ENCODE results near the gene BOD1L1. TPM values are rescaled to one million over a fixed set of nuclear protein-coding genes. Genes with fewer than 3 reads are reported as not detected.

The BOD1L1 gene
- total RNA-seq, 8 experiments from 2014 or later: 32.6 to 157 (median 49.6) TPM

GRCh38 chr4:13540446-13541175 lies 86.9 kb downstream of the BOD1L1 start:
- peaks cover 10 to 18% of the 10 kb centered on the region in 2 donors for H3K4me1 ChIP-seq (replicated peaks in 1 of 2)
- in situ Hi-C loops (cut with MboI; ENCODE audit: low pct_unique_long_range_greater_than_20kb in 2 of 9, low sequenced_read_pairs in 9 of 9, unreplicated experiment in 9 of 9): loop anchor here in 8 of 9 experiments (10.0 to 25.0 kb wide), 4 partner anchors 678 to 803 kb away; no protein-coding TSS in a partner anchor
- WGBS, 10 experiments: 0 to 59% (median 44%) methylated on average over 2 to 20 of the region's 23 CpGs; no CpG with 5 or more reads in 3 of the 10 experiments
- H3K4me3 ChIP-seq: no peak overlapping the region
- no peak overlapping the region for H3K27ac ChIP-seq
- ATAC-seq (replicated peaks in 6 of 8): no peak

GRCh38 chr4:13539619-13540445 lies 87.7 kb downstream of the BOD1L1 start:
- Histone ChIP-seq H3K4me1 (replicated peaks in 1 of 2) (peaks cover 5 to 19% of the 10 kb centered on the region in 2 donors), H3K27ac (no peak overlapping the region), H3K4me3 (no peak overlapping the region)
- ATAC-seq (replicated peaks in 6 of 8): no peak
- in situ Hi-C loops (cut with MboI; ENCODE audit: low pct_unique_long_range_greater_than_20kb in 2 of 9, low sequenced_read_pairs in 9 of 9, unreplicated experiment in 9 of 9): loop anchor here in 8 of 9 experiments (10.0 to 25.0 kb wide), 4 partner anchors 678 to 803 kb away; no protein-coding TSS in a partner anchor
- WGBS, 10 experiments: 0 to 55% (median 12%) methylated on average over 3 to 28 of the region's 42 CpGs; no CpG with 5 or more reads in 1 of the 10 experiments

- Histone ChIP-seq H3K4me1 (replicated peaks in 1 of 2) (peaks cover 5 to 26% of the 10 kb centered on the region in 2 donors), H3K4me3 (peak overlapping the region in 2 of 5 donors; percentile 4 to 9), H3K27ac (no peak overlapping the region)
- WGBS, 10 experiments: 0 to 17% (median 5%) methylated on average over 4 to 18 of the region's 23 CpGs
- in situ Hi-C loops (cut with MboI; ENCODE audit: low pct_unique_long_range_greater_than_20kb in 2 of 9, low sequenced_read_pairs in 9 of 9, unreplicated experiment in 9 of 9): loop anchor here in 7 of 9 experiments (25.0 kb wide), 3 partner anchors 677 to 802 kb away; no protein-coding TSS in a partner anchor
- peak in 3 of 8 experiments; percentile 13 to 18 (median 18) for ATAC-seq (replicated peaks in 6 of 8)
Observed at GRCh38 chr4:13539047-13539618, 88.4 kb downstream of the BOD1L1 start.

- WGBS, 10 experiments: 24 to 50% (median 33%) methylated on average over 1 to 16 of the region's 16 CpGs
- H3K27ac ChIP-seq: no peak overlapping the region
- H3K4me1 ChIP-seq (replicated peaks in 1 of 2): peaks cover 5 to 26% of the 10 kb centered on the region in 2 donors
- in situ Hi-C loops (cut with MboI; ENCODE audit: low pct_unique_long_range_greater_than_20kb in 2 of 9, low sequenced_read_pairs in 9 of 9, unreplicated experiment in 9 of 9): loop anchor here in 7 of 9 experiments (25.0 kb wide), 3 partner anchors 676 to 801 kb away; no protein-coding TSS in a partner anchor
- ATAC-seq (replicated peaks in 6 of 8): no peak
- no peak overlapping the region for H3K4me3 ChIP-seq
Observed at GRCh38 chr4:13538427-13538973, 89.0 kb downstream of the BOD1L1 start.

GRCh38 chr4:13537832-13538177 lies 89.7 kb downstream of the BOD1L1 start:
- peaks cover 5 to 24% of the 10 kb centered on the region in 2 donors for H3K4me1 ChIP-seq (replicated peaks in 1 of 2)
- ATAC-seq (replicated peaks in 6 of 8): no peak
- no peak overlapping the region for H3K27ac ChIP-seq
- no peak overlapping the region for H3K4me3 ChIP-seq
- 0 to 39% (median 18%) methylated on average over 1 to 10 of the region's 10 CpGs; no CpG with 5 or more reads in 4 of the 10 experiments for WGBS, 10 experiments
- in situ Hi-C loops (cut with MboI; ENCODE audit: low pct_unique_long_range_greater_than_20kb in 2 of 9, low sequenced_read_pairs in 9 of 9, unreplicated experiment in 9 of 9): loop anchor here in 7 of 9 experiments (25.0 kb wide), 3 partner anchors 676 to 801 kb away; no protein-coding TSS in a partner anchor

- in situ Hi-C loops (cut with MboI; ENCODE audit: low pct_unique_long_range_greater_than_20kb in 2 of 9, low sequenced_read_pairs in 9 of 9, unreplicated experiment in 9 of 9): loop anchor here in 7 of 9 experiments (25.0 kb wide), 3 partner anchors 675 to 800 kb away; no protein-coding TSS in a partner anchor
- no peak for ATAC-seq (replicated peaks in 6 of 8)
- Histone ChIP-seq H3K4me3 (no peak overlapping the region), H3K27ac (no peak overlapping the region), H3K4me1 (replicated peaks in 1 of 2) (peaks cover 5 to 22% of the 10 kb centered on the region in 2 donors)
- WGBS, 10 experiments: 10 to 53% (median 27%) methylated on average over 5 to 27 of the region's 34 CpGs; no CpG with 5 or more reads in 1 of the 10 experiments
Observed at GRCh38 chr4:13537011-13537831, 90.3 kb downstream of the BOD1L1 start.

GRCh38 chr4:13536607-13537006 lies 90.9 kb downstream of the BOD1L1 start:
- WGBS, 10 experiments: 28 to 62% (median 33%) methylated on average over 1 to 6 of the region's 6 CpGs; no CpG with 5 or more reads in 1 of the 10 experiments
- peaks cover 5 to 18% of the 10 kb centered on the region in 2 donors for H3K4me1 ChIP-seq (replicated peaks in 1 of 2)
- no peak for ATAC-seq (replicated peaks in 6 of 8)
- H3K27ac ChIP-seq: no peak overlapping the region
- H3K4me3 ChIP-seq: no peak overlapping the region
- in situ Hi-C loops (cut with MboI; ENCODE audit: low pct_unique_long_range_greater_than_20kb in 2 of 9, low sequenced_read_pairs in 9 of 9, unreplicated experiment in 9 of 9): loop anchor here in 7 of 9 experiments (25.0 kb wide), 3 partner anchors 674 to 799 kb away; no protein-coding TSS in a partner anchor

- ATAC-seq (replicated peaks in 6 of 8): peak in 6 of 8 experiments; percentile 36 to 74 (median 45)
- no peak overlapping the region for H3K27ac ChIP-seq
- in situ Hi-C loops (cut with MboI; ENCODE audit: low pct_unique_long_range_greater_than_20kb in 2 of 9, low sequenced_read_pairs in 9 of 9, unreplicated experiment in 9 of 9): loop anchor here in 7 of 9 experiments (25.0 kb wide), 3 partner anchors 674 to 799 kb away; no protein-coding TSS in a partner anchor
- H3K4me1 ChIP-seq (replicated peaks in 1 of 2): peaks cover 5 to 26% of the 10 kb centered on the region in 2 donors
- H3K4me3 ChIP-seq: peak overlapping the region in 1 of 5 donors; percentile 3
- WGBS, 10 experiments: 0 to 10% (median 4%) methylated on average over 4 to 16 of the region's 39 CpGs; no CpG with 5 or more reads in 2 of the 10 experiments
Observed at GRCh38 chr4:13535708-13536361, 91.7 kb downstream of the BOD1L1 start.

GRCh38 chr4:13535118-13535517 lies 92.4 kb downstream of the BOD1L1 start:
- no peak overlapping the region for H3K4me3 ChIP-seq
- in situ Hi-C loops (cut with MboI; ENCODE audit: low pct_unique_long_range_greater_than_20kb in 2 of 9, low sequenced_read_pairs in 9 of 9, unreplicated experiment in 9 of 9): loop anchor here in 7 of 9 experiments (25.0 kb wide), 3 partner anchors 673 to 798 kb away; no protein-coding TSS in a partner anchor
- no peak overlapping the region for H3K27ac ChIP-seq
- WGBS, 10 experiments: 0 to 19% (median 12%) methylated on average over 1 to 18 of the region's 18 CpGs; no CpG with 5 or more reads in 1 of the 10 experiments
- peaks cover 5 to 26% of the 10 kb centered on the region in 2 donors for H3K4me1 ChIP-seq (replicated peaks in 1 of 2)
- no peak for ATAC-seq (replicated peaks in 6 of 8)

GRCh38 chr4:13534344-13535063 lies 93.0 kb downstream of the BOD1L1 start:
- H3K4me3 ChIP-seq: no peak overlapping the region
- whole genome bisulfite sequencing, 10 experiments: 0 to 24% (median 3%) methylated on average over 1 to 15 of the region's 32 CpGs; no CpG with 5 or more reads in 2 of the 10 experiments
- H3K27ac ChIP-seq: no peak overlapping the region
- peaks cover 5 to 23% of the 10 kb centered on the region in 2 donors for H3K4me1 ChIP-seq (replicated peaks in 1 of 2)
- in situ Hi-C loops (cut with MboI; ENCODE audit: low pct_unique_long_range_greater_than_20kb in 2 of 9, low sequenced_read_pairs in 9 of 9, unreplicated experiment in 9 of 9): loop anchor here in 7 of 9 experiments (25.0 kb wide), 3 partner anchors 672 to 797 kb away; no protein-coding TSS in a partner anchor
- no peak for ATAC-seq (replicated peaks in 6 of 8)
